NCI-H1417 treated with DMSO at 0.1 percent for 48 hours (cell line): ENCODE results near the gene PKP4.

Experiments used
- DNase-seq: peaks from one replicate; lab custom pipeline; 2025; lab: John Stamatoyannopoulos, UW

PKP4 gene

GRCh38 chr2:158499383-158499782, 42.6 kb downstream of the PKP4 start:
- no peak for DNase-seq

GRCh38 chr2:158500333-158500732, 43.6 kb downstream of the PKP4 start:
- no peak for DNase-seq

GRCh38 chr2:158501301-158501700, 44.5 kb downstream of the PKP4 start:
- DNase-seq, result no peak

GRCh38 chr2:158502974-158503373, 46.2 kb downstream of the PKP4 start:
- no peak for DNase-seq

GRCh38 chr2:158504088-158504487, 47.3 kb downstream of the PKP4 start:
- DNase-seq, result no peak

GRCh38 chr2:158505448-158505934, 48.7 kb downstream of the PKP4 start:
- no peak for DNase-seq

- no peak for DNase-seq
Measured at GRCh38 chr2:158507141-158507540, 50.4 kb downstream of the PKP4 start.

GRCh38 chr2:158507679-158508078, 50.9 kb downstream of the PKP4 start:
- DNase-seq, result no peak

- DNase-seq, result no peak
Measured at GRCh38 chr2:158509928-158510797, 53.4 kb downstream of the PKP4 start.

GRCh38 chr2:158510887-158511286, 54.1 kb downstream of the PKP4 start:
- no peak for DNase-seq

- DNase-seq, result no peak
Measured at GRCh38 chr2:158511706-158512105, 55.0 kb downstream of the PKP4 start.

GRCh38 chr2:158512323-158512722, 55.6 kb downstream of the PKP4 start:
- no peak for DNase-seq

- no peak for DNase-seq
Measured at GRCh38 chr2:158513841-158514240, 57.1 kb downstream of the PKP4 start.

GRCh38 chr2:158518084-158518483, 61.3 kb downstream of the PKP4 start:
- DNase-seq, result no peak

GRCh38 chr2:158519481-158519880, 62.7 kb downstream of the PKP4 start:
- no peak for DNase-seq

- no peak for DNase-seq
Measured at GRCh38 chr2:158529379-158530259, 72.9 kb downstream of the PKP4 start.

GRCh38 chr2:158530829-158531228, 74.1 kb downstream of the PKP4 start:
- no peak for DNase-seq

- DNase-seq, result no peak
Measured at GRCh38 chr2:158533009-158533408, 76.3 kb downstream of the PKP4 start.

GRCh38 chr2:158539176-158540005, 82.6 kb downstream of the PKP4 start:
- no peak for DNase-seq

GRCh38 chr2:158542577-158542976, 85.8 kb downstream of the PKP4 start:
- DNase-seq, result no peak

- no peak for DNase-seq
Measured at GRCh38 chr2:158543957-158544356, 87.2 kb downstream of the PKP4 start.

- DNase-seq, result no peak
Measured at GRCh38 chr2:158544998-158545397, 88.2 kb downstream of the PKP4 start.
